ENCODE results near the gene METTL16. TPM values are rescaled to one million over a fixed set of nuclear protein-coding genes. Genes with fewer than 3 reads are reported as not detected.
A peak's percentile ranks its signal among the peaks of the same experiment; 100 is the strongest.

METTL16 gene
- total RNA-seq, 4 donors from 2014 or later = 16.1 to 141 (median 19.8) TPM

- in situ Hi-C loops (cut with MboI; ENCODE audit: low pct_ligation_motif_present in 1 of 4, low pct_unique_long_range_greater_than_20kb in 1 of 4, low sequenced_read_pairs in 3 of 4) (no loop called here), intact Hi-C loops (cut with DNase I; ENCODE audit: low total_unique reads) (no loop called here)
- peak overlapping the region; percentile 98 to 100 (median 100) for H3K27ac ChIP-seq
- peak overlapping the region in 3 of 4 donors; percentile 74 to 86 (median 77) for H3K4me3 ChIP-seq
- 27% methylated on average over 30 of the region's 53 CpGs; no CpG with 5 or more reads in 1 of the 2 donors for WGBS, 2 donors (ENCODE audit: low coverage in 1 of 2)
- H3K36me3 ChIP-seq = no peaks in the 10 kb centered on the region
- peaks cover 63 to 78% (median 69%) of the 10 kb centered on the region in 4 donors for H3K4me1 ChIP-seq
- no peaks in the 10 kb centered on the region for H3K9me3 ChIP-seq
- TF ChIP-seq EP300 (IDR thresholded peaks at IDR 0.05; ENCODE audit: low read depth) (no peak), CTCF (IDR thresholded peaks at IDR 0.05) (no peak), POLR2A (IDR thresholded peaks at IDR 0.05) (no peak), POLR2AphosphoS5 (IDR thresholded peaks at IDR 0.05) (no peak)
- DNase-seq = peak; percentile 44
- no peaks in the 10 kb centered on the region for H3K27me3 ChIP-seq
Observed at GRCh38 chr17:2393954-2394749, 117.5 kb downstream of the METTL16 start.

GRCh38 chr17:2393174-2393953, 118.3 kb downstream of the METTL16 start:
- TF ChIP-seq CTCF (IDR thresholded peaks at IDR 0.05) = no peak
- peak; percentile 44 for TF ChIP-seq POLR2A (IDR thresholded peaks at IDR 0.05)
- peak in 2 of 3 donors; percentile 45 to 79 for TF ChIP-seq POLR2AphosphoS5 (IDR thresholded peaks at IDR 0.05)
- TF ChIP-seq EP300 (IDR thresholded peaks at IDR 0.05; ENCODE audit: low read depth) = no peak
- WGBS, 2 donors (ENCODE audit: low coverage in 1 of 2) = 0% methylated on average over 48 of the region's 99 CpGs; no CpG with 5 or more reads in 1 of the 2 donors
- H3K36me3 ChIP-seq = no peaks in the 10 kb centered on the region
- H3K4me3 ChIP-seq = peak overlapping the region; percentile 74 to 86 (median 79)
- intact Hi-C loops (cut with DNase I; ENCODE audit: low total_unique reads) = no loop called here
- in situ Hi-C loops (cut with MboI; ENCODE audit: low pct_ligation_motif_present in 1 of 4, low pct_unique_long_range_greater_than_20kb in 1 of 4, low sequenced_read_pairs in 3 of 4) = no loop called here
- H3K27ac ChIP-seq = peak overlapping the region; percentile 98 to 100 (median 100)
- no peaks in the 10 kb centered on the region for H3K9me3 ChIP-seq
- no peaks in the 10 kb centered on the region for H3K27me3 ChIP-seq
- H3K4me1 ChIP-seq = peaks cover 60 to 70% (median 63%) of the 10 kb centered on the region in 4 donors
- peak; percentile 94 for DNase-seq

- Histone ChIP-seq H3K36me3 (no peaks in the 10 kb centered on the region), H3K4me1 (peaks cover 52 to 62% (median 54%) of the 10 kb centered on the region in 4 donors), H3K27ac (peak overlapping the region; percentile 98 to 100 (median 100)), H3K4me3 (peak overlapping the region; percentile 74 to 86 (median 79)), H3K27me3 (no peaks in the 10 kb centered on the region), H3K9me3 (no peaks in the 10 kb centered on the region)
- in situ Hi-C loops (cut with MboI; ENCODE audit: low pct_ligation_motif_present in 1 of 4, low pct_unique_long_range_greater_than_20kb in 1 of 4, low sequenced_read_pairs in 3 of 4) (no loop called here), intact Hi-C loops (cut with DNase I; ENCODE audit: low total_unique reads) (no loop called here)
- peak; percentile 97 for DNase-seq
- 3% methylated on average over 43 of the region's 83 CpGs; no CpG with 5 or more reads in 1 of the 2 donors for WGBS, 2 donors (ENCODE audit: low coverage in 1 of 2)
- TF ChIP-seq POLR2A (IDR thresholded peaks at IDR 0.05) (peak; percentile 72), EP300 (IDR thresholded peaks at IDR 0.05; ENCODE audit: low read depth) (no peak), CTCF (IDR thresholded peaks at IDR 0.05) (no peak), POLR2AphosphoS5 (IDR thresholded peaks at IDR 0.05) (peak; percentile 86 to 94 (median 94))
Observed at GRCh38 chr17:2392252-2393173, 119.2 kb downstream of the METTL16 start.
